Stimulated activated CD8-positive, alpha-beta memory T cell treated with anti-CD3 and anti-CD28 coated beads, Interleukin-4, amount 100 ng/mL, for 24 hours (primary cell): ENCODE measurements around the gene CEP152.

Experiments used
- DNase-seq: peaks from one replicate; pipeline ENCODE4 v3.0.0-alpha.2; 2020; ENCODE audit warnings: low read depth

Gene CEP152

GRCh38 chr15:48696627-48697312 lies 114.1 kb downstream of the CEP152 start:
- DNase-seq, result no peak

GRCh38 chr15:48695827-48696573 lies 114.9 kb downstream of the CEP152 start:
- DNase-seq, result no peak

GRCh38 chr15:48695088-48695826 lies 115.6 kb downstream of the CEP152 start:
- no peak for DNase-seq

- no peak for DNase-seq
These were observed 117.4 kb downstream of the CEP152 start for GRCh38 chr15:48693484-48693883.

GRCh38 chr15:48688493-48688892 lies 122.4 kb downstream of the CEP152 start:
- no peak for DNase-seq
